IPS DF 6.9 (cell line): ENCODE results near the gene MYLIP.

Source experiments
- DNase-seq: peaks from one replicate; pipeline ENCODE4 v3.0.0-alpha.2; 2013; ENCODE audit warnings: low read depth, low spot score
- H3K27ac ChIP-seq: one replicate; pipeline ENCODE4 v1.5.1; 2013; ENCODE audit warnings: low read length, control low read depth
- H3K27me3 ChIP-seq: 2 replicates; pipeline ENCODE4 v1.6.1; 2013; ENCODE audit warnings: mild to moderate bottlenecking, low read length; ENCODE audit not compliant: control insufficient read depth, insufficient read depth
- H3K36me3 ChIP-seq: 2 replicates; pipeline ENCODE4 v1.6.1; 2013; ENCODE audit warnings: low read length; ENCODE audit not compliant: control insufficient read depth, insufficient read depth
- H3K4me1 ChIP-seq: 2 replicates; pipeline ENCODE4 v1.6.1; 2013; ENCODE audit warnings: low read length; ENCODE audit not compliant: control insufficient read depth, insufficient read depth
- H3K4me3 ChIP-seq: 2 replicates; pipeline ENCODE4 v1.5.1; 2013; ENCODE audit warnings: mild to moderate bottlenecking, low read length
- H3K9me3 ChIP-seq: 2 replicates; pipeline ENCODE4 v1.6.1; 2013; ENCODE audit warnings: low read length, inconsistent platforms; ENCODE audit not compliant: control insufficient read depth, insufficient read depth
- WGBS: extraction: QIAGEN DNeasy Blood & Tissue Kit; methylation state at CpG from one replicate; pipeline ENCODE4 v1.1.7; 2013; ENCODE audit warnings: mixed read lengths, missing lambda C conversion rate; ENCODE audit not compliant: insufficient read length, insufficient coverage; 5-methylcytosine and 5-hydroxymethylcytosine counted together

The MYLIP gene

GRCh38 chr6:16127471-16127870 is 1.4 kb upstream of the MYLIP start:
- no peak overlapping the region for H3K4me3 ChIP-seq
- no peaks in the 10 kb centered on the region for H3K27me3 ChIP-seq
- no peaks in the 10 kb centered on the region for H3K4me1 ChIP-seq
- no peak overlapping the region for H3K27ac ChIP-seq
- WGBS = no CpG with 5 or more reads among the region's 12 CpGs
- no peaks in the 10 kb centered on the region for H3K9me3 ChIP-seq
- no peak for DNase-seq
- no peaks in the 10 kb centered on the region for H3K36me3 ChIP-seq

GRCh38 chr6:16129623-16130401 is 926 bp downstream of the MYLIP start:
- no peak for DNase-seq

GRCh38 chr6:16130437-16130891 is 1.6 kb downstream of the MYLIP start:
- no CpG with 5 or more reads among the region's 8 CpGs for WGBS
- Histone ChIP-seq H3K9me3 (no peaks in the 10 kb centered on the region), H3K36me3 (no peaks in the 10 kb centered on the region), H3K27me3 (no peaks in the 10 kb centered on the region), H3K4me1 (no peaks in the 10 kb centered on the region), H3K27ac (no peak overlapping the region), H3K4me3 (peak overlapping the region; percentile 68; the same call in 1 of the 2 replicates)
- no peak for DNase-seq

More at GRCh38 chr6:16129623-16130401, 926 bp downstream of the MYLIP start:
- Histone ChIP-seq H3K4me3 (peak overlapping the region; percentile 68), H3K36me3 (no peaks in the 10 kb centered on the region), H3K27ac (no peak overlapping the region), H3K27me3 (no peaks in the 10 kb centered on the region), H3K4me1 (no peaks in the 10 kb centered on the region), H3K9me3 (no peaks in the 10 kb centered on the region)
- no CpG with 5 or more reads among the region's 36 CpGs for WGBS

GRCh38 chr6:16130932-16131387 is 2.1 kb downstream of the MYLIP start:
- H3K36me3 ChIP-seq = no peaks in the 10 kb centered on the region
- H3K27me3 ChIP-seq = no peaks in the 10 kb centered on the region
- H3K4me3 ChIP-seq = no peak overlapping the region; the same call in 1 of the 2 replicates
- peak; percentile 18 for DNase-seq
- no peak overlapping the region for H3K27ac ChIP-seq
- no CpG with 5 or more reads among the region's 3 CpGs for WGBS
- no peaks in the 10 kb centered on the region for H3K4me1 ChIP-seq
- no peaks in the 10 kb centered on the region for H3K9me3 ChIP-seq

GRCh38 chr6:16132909-16133308 is 4.0 kb downstream of the MYLIP start:
- no peak for DNase-seq
- H3K4me3 ChIP-seq = no peak overlapping the region
- no peaks in the 10 kb centered on the region for H3K4me1 ChIP-seq

GRCh38 chr6:16134430-16134829 is 5.5 kb downstream of the MYLIP start:
- Histone ChIP-seq H3K4me1 (no peaks in the 10 kb centered on the region), H3K27me3 (no peaks in the 10 kb centered on the region), H3K27ac (no peak overlapping the region), H3K9me3 (no peaks in the 10 kb centered on the region), H3K4me3 (no peak overlapping the region), H3K36me3 (no peaks in the 10 kb centered on the region)
- no CpG with 5 or more reads among the region's 1 CpG for WGBS
- no peak for DNase-seq

More at GRCh38 chr6:16132909-16133308, 4.0 kb downstream of the MYLIP start:
- H3K9me3 ChIP-seq = no peaks in the 10 kb centered on the region
- no peaks in the 10 kb centered on the region for H3K36me3 ChIP-seq
- H3K27me3 ChIP-seq = no peaks in the 10 kb centered on the region
- no peak overlapping the region for H3K27ac ChIP-seq

- no peak for DNase-seq
- H3K4me1 ChIP-seq = no peaks in the 10 kb centered on the region; the same call in 1 of the 2 replicates
- H3K9me3 ChIP-seq = no peaks in the 10 kb centered on the region
- no peak overlapping the region for H3K27ac ChIP-seq
- no peaks in the 10 kb centered on the region for H3K36me3 ChIP-seq
- no peaks in the 10 kb centered on the region for H3K27me3 ChIP-seq
- H3K4me3 ChIP-seq = no peak overlapping the region
Observed at GRCh38 chr6:16135066-16135465, 6.2 kb downstream of the MYLIP start.

GRCh38 chr6:16136091-16136490 is 7.2 kb downstream of the MYLIP start:
- H3K27me3 ChIP-seq = no peaks in the 10 kb centered on the region
- H3K36me3 ChIP-seq = no peaks in the 10 kb centered on the region
- H3K9me3 ChIP-seq = no peaks in the 10 kb centered on the region
- H3K4me1 ChIP-seq = no peaks in the 10 kb centered on the region; the same call in 1 of the 2 replicates
- WGBS = no CpG with 5 or more reads among the region's 3 CpGs
- H3K27ac ChIP-seq = no peak overlapping the region
- no peak overlapping the region for H3K4me3 ChIP-seq
- no peak for DNase-seq

GRCh38 chr6:16136621-16137450 is 8.0 kb downstream of the MYLIP start:
- Histone ChIP-seq H3K27ac (no peak overlapping the region), H3K36me3 (peaks cover 3% of the 10 kb centered on the region; the same call in 1 of the 2 replicates), H3K9me3 (no peaks in the 10 kb centered on the region), H3K27me3 (no peaks in the 10 kb centered on the region), H3K4me1 (no peaks in the 10 kb centered on the region; the same call in 1 of the 2 replicates), H3K4me3 (no peak overlapping the region)
- no CpG with 5 or more reads among the region's 5 CpGs for WGBS
- DNase-seq = no peak

- Histone ChIP-seq H3K4me1 (no peaks in the 10 kb centered on the region; the same call in 1 of the 2 replicates), H3K4me3 (no peak overlapping the region), H3K36me3 (peaks cover 4% of the 10 kb centered on the region; the same call in 1 of the 2 replicates), H3K9me3 (no peaks in the 10 kb centered on the region), H3K27ac (no peak overlapping the region), H3K27me3 (no peaks in the 10 kb centered on the region)
- DNase-seq = no peak
Observed at GRCh38 chr6:16137451-16137801, 8.5 kb downstream of the MYLIP start.
